Ovary (tissue), 9 donors: ENCODE data around the gene TSPOAP1. TPM values are rescaled to one million over a fixed set of nuclear protein-coding genes. Genes with fewer than 3 reads are reported as not detected.

Experiments
- DNase-seq, 5 donors: peaks; one replicate each; pipeline ENCODE4 v3.0.0-alpha.2; 2019 to 2020
- H3K27ac ChIP-seq, 2 donors: fragments of 200-600 bp; one replicate each; pipeline versions ENCODE4 v1.5.1 to v1.8.0; 2019 to 2022
- H3K27me3 ChIP-seq: fragments of 200-600 bp; one replicate; pipeline ENCODE4 v1.8.0; 2022
- H3K36me3 ChIP-seq: fragments of 200-600 bp; sonication (generic); one replicate; pipeline ENCODE4 v1.5.1; 2019
- H3K4me1 ChIP-seq: one replicate; pipeline ENCODE4 v1.8.1; 2013; ENCODE audit warnings: mild to moderate bottlenecking, moderate library complexity; ENCODE audit not compliant: insufficient read depth
- H3K4me3 ChIP-seq: fragments of 200-600 bp; sonication (generic); one replicate; pipeline ENCODE4 v1.5.1; 2017
- H3K9me3 ChIP-seq, 2 donors: fragments of 200-600 bp in 1 of 2; sonication (generic) in 1 of 2; one replicate each; pipeline versions ENCODE4 v1.5.1 to v1.8.1; 2013 to 2019; ENCODE audit warnings: mild to moderate bottlenecking in 1 of 2, moderate library complexity in 1 of 2
- EP300 ChIP-seq: sonication (generic); formaldehyde crosslinking; IDR thresholded peaks from one replicate; pipeline ENCODE4 v1.6.1; 2017; ENCODE audit warnings: antibody characterized with exemption
- POLR2A ChIP-seq: fragments of 450-650 bp; IDR thresholded peaks from one replicate; pipeline ENCODE4 v1.6.1; 2017; ENCODE audit warnings: antibody characterized with exemption, mild to moderate bottlenecking, moderate library complexity
- WGBS, 3 donors: extraction: QIAGEN DNeasy Blood & Tissue Kit in 1 of 3; methylation state at CpG; one replicate each; pipeline versions ENCODE4 v1.1.5 to v1.1.7; 2013 to 2017; 5-methylcytosine and 5-hydroxymethylcytosine counted together
- intact Hi-C, 4 donors: fragments of 100-400 bp; cut with DNase I; formaldehyde crosslinking; loops; one replicate each; pipeline versions ENCODE4 v1.11.0 to v1.15.1; 2022 to 2023
- polyA plus RNA-seq, 2 donors: library from polyadenylated mRNA; stranded (reverse); fragments of 200-250 nt in 1 of 2; fragments of 350-450 nt in 1 of 2; fragmentation: Illumina TruSeq in 1 of 2; extraction: RNeasy Lipid Tissue Mini Kit (QIAGEN cat#74804) in 1 of 2; gene quantifications; one replicate each; pipeline ENCODE4 v1.2.3, GENCODE V29; 2013 to 2014
- total RNA-seq, 7 donors: library from RNA; depleted of rRNA in 2 of 7; stranded (reverse); fragments of >200 nt in 2 of 7; fragmentation: NEBNext Ultra II Directional in 3 of 7; extraction: Animal tissue kit (Norgen Biotek cat#: 25700) in 3 of 7; gene quantifications; one replicate each; pipeline versions ENCODE4 v1.1.0 to v1.2.4, GENCODE V29; 2016 to 2023
- TF ChIP-seq, protein P1 (sequence below), 3 donors: fragments of 450-650 bp in 2 of 3; fragments of 200-600 bp in 1 of 3; IDR thresholded peaks; one replicate each; pipeline versions ENCODE4 v1.5.1 to v1.8.0; 2016 to 2022; ENCODE audit warnings: antibody characterized with exemption in 3 of 3, mild to moderate bottlenecking in 1 of 3
- donor health status: DM: no; HTN: no; CAD: no; lungs with moderate emphysema.
- donor health status: DM: no; HTN: no; CAD: no.
- donor health status: Bipolar disorder and iron deficiency.
- donor health status: DM: yes; HTN: yes; CAD: no.
- donor health status: DM: no; HTN: no; CAD: no.
- donor health status: DM: yes; HTN: yes; CAD: no.

Gene TSPOAP1
- total and polyA plus RNA-seq, 9 donors, result 8.3 to 49.1 (median 37.5) TPM

DNA sequence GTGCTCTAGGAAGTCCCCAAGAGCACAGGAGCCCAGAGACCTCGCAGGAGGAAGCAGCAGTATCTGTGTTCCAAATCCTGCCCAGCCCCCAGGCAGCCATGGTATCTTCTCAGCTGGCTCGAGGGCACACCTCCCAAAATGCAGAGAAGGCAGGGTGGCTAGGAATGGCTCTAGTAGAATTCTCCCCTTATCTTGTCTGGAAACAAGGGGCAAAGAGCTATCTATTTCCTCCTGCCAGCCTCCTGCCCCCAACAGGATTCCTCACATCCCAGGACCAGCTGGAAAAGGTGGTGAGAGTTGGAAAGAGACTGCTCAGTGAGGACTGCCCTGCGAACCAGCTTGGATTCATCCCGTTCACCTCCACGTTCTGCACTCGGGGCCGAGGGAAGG, 8.6 kb upstream of the TSPOAP1 start:
- TF ChIP-seq, protein P1, sequence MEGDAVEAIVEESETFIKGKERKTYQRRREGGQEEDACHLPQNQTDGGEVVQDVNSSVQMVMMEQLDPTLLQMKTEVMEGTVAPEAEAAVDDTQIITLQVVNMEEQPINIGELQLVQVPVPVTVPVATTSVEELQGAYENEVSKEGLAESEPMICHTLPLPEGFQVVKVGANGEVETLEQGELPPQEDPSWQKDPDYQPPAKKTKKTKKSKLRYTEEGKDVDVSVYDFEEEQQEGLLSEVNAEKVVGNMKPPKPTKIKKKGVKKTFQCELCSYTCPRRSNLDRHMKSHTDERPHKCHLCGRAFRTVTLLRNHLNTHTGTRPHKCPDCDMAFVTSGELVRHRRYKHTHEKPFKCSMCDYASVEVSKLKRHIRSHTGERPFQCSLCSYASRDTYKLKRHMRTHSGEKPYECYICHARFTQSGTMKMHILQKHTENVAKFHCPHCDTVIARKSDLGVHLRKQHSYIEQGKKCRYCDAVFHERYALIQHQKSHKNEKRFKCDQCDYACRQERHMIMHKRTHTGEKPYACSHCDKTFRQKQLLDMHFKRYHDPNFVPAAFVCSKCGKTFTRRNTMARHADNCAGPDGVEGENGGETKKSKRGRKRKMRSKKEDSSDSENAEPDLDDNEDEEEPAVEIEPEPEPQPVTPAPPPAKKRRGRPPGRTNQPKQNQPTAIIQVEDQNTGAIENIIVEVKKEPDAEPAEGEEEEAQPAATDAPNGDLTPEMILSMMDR (IDR thresholded peaks at IDR 0.05), result no peak
- TF ChIP-seq POLR2A (no peak), EP300 (no peak)
- H3K36me3 ChIP-seq, result no peaks in the 10 kb centered on the region
- 22 to 35% (median 22%) methylated on average over 7 of the region's 7 CpGs for WGBS, 3 donors
- intact Hi-C loops, result no loop called here
- H3K9me3 ChIP-seq, result no peaks in the 10 kb centered on the region
- no peak overlapping the region for H3K27ac ChIP-seq
- H3K27me3 ChIP-seq, result no peaks in the 10 kb centered on the region
- DNase-seq, result no peak
- H3K4me1 ChIP-seq, result no peaks in the 10 kb centered on the region
- H3K4me3 ChIP-seq, result no peak overlapping the region

DNA sequence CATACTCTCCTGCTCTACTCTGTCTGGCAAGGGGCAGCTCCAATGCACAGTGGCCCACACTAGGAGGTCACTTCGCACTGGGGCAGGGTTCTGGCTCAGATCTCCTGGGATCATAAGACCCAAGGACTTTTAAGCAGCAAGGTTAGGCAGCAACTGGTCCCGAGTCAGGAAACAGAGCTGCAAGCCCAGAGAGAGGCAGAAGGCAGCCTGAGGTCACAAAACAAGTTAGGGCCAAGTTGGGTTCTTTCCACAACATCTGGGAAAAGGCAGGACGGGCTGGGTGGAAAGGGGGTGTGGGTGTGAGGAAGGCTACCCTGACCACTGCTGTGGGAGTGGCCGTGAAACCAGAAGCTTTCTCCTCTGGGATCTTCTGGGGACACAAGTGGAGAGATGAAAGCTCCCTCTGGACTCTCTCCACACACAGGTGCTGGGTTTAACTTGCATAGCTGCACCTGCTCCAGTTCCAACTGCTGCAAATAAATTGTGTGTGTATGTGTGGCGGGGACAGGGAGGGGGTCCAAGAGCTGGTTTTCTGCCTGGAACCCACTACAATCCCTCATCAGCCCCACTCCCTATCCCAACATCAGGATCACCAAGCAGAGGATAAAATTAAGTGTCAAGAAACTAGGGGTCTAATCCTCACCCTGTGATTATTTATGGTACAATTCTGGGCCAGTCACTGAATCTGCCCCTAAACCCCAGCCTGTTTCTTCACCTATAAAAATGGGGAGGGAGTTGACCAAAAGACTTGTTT, 8.0 kb upstream of the TSPOAP1 start:
- Histone ChIP-seq H3K27ac (no peak overlapping the region), H3K4me3 (no peak overlapping the region), H3K36me3 (no peaks in the 10 kb centered on the region), H3K9me3 (no peaks in the 10 kb centered on the region), H3K27me3 (no peaks in the 10 kb centered on the region), H3K4me1 (no peaks in the 10 kb centered on the region)
- DNase-seq, result no peak
- intact Hi-C loops, result no loop called here
- TF ChIP-seq EP300, result no peak
- WGBS, 3 donors, result 28 to 38% (median 35%) methylated on average over 5 of the region's 5 CpGs

DNA sequence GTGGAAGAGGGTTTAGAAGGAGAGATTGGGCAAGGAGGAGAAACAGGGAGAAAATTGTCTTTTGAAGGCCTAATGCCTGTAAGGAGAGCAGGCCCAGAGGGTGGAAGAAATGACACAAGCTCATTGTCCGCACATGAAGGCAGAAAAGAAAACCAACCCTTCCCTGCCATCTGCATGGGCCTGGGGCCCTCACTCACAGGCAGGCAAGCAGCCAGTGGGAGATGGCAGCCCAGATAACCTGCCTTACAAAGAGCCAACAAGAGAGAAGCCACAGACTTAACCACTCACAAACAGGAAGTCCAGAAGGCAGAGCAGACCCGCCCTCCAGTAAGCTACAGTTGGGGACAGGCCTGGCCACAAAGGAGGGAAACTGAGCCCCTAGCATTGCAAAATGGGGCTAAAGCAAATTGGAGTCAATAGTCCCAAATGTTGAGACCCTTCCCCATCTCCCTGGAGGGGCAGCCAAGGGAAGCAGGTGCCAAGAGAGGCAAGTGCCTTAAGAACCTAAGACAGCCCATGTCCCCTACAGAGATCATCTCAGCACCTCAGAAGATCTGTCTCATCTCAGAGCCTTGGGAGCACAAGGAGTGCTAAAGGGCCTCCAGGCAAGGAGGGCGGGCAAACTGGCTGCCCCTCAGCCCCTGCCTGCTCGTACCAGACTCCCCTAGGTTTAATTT, 7.3 kb upstream of the TSPOAP1 start:
- TF ChIP-seq, protein P1 (IDR thresholded peaks at IDR 0.05), result no peak
- TF ChIP-seq POLR2A, result no peak
- TF ChIP-seq EP300, result no peak
- WGBS, 3 donors, result 72 to 87% (median 72%) methylated on average over 4 of the region's 4 CpGs

DNA sequence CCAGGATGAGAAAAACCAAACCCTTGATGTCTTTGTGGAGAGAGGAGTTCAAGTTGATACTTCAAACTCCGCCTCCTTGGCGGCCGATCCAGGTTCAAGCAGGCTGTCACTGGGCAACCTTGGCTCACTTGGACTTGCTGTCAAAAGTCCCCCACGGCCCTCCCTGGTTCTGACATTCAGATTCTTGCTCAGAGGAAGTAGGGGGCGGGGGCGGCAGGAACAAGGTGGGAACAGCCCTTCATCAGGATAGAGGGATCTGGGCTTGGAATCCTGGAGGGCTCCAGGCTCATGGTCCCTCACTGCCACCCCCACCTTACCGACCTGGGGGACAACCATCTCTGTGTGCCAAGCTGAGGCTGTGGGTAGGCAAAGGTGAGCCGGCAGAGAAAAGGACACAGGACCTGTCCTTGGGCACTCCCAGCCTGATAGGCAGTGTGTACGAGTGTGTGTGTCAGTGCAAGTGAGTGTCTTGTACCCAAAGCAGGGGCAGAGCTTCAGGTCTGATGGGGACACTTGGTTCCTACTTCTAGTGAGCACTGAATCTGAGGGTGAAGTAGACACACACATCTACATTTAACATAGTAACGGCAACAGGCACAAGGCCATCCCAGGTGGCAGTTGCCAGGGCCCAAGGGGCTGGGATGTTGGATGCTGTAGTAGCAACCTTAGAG, 6.6 kb upstream of the TSPOAP1 start:
- H3K4me3 ChIP-seq, result no peak overlapping the region
- DNase-seq, result no peak
- no peak overlapping the region for H3K27ac ChIP-seq
- no peaks in the 10 kb centered on the region for H3K9me3 ChIP-seq
- TF ChIP-seq EP300, result no peak
- TF ChIP-seq, protein P1 (IDR thresholded peaks at IDR 0.05), result no peak
- no peak for TF ChIP-seq POLR2A
- H3K27me3 ChIP-seq, result no peaks in the 10 kb centered on the region
- no peaks in the 10 kb centered on the region for H3K4me1 ChIP-seq
- H3K36me3 ChIP-seq, result no peaks in the 10 kb centered on the region
- WGBS, 3 donors, result 56 to 68% (median 62%) methylated on average over 10 of the region's 10 CpGs
- intact Hi-C loops, result no loop called here

More for the DNA sequence above, 7.3 kb upstream of the TSPOAP1 start:
- DNase-seq, result no peak
- Histone ChIP-seq H3K4me3 (no peak overlapping the region), H3K9me3 (no peaks in the 10 kb centered on the region), H3K27ac (no peak overlapping the region), H3K27me3 (no peaks in the 10 kb centered on the region), H3K4me1 (no peaks in the 10 kb centered on the region), H3K36me3 (no peaks in the 10 kb centered on the region)
- intact Hi-C loops, result no loop called here
